Middle frontal gyrus (tissue), 1 donor: ENCODE measurements around the gene CD274.
A peak's percentile ranks its signal among the peaks of the same experiment; 100 is the strongest.
"Not testable (repeated sequence)": the region's sequence is repeated elsewhere in the genome, so short reads cannot be mapped to it uniquely, and the experiment has no call there.

ENCODE experiments used
- DNase-seq: peaks from one replicate; pipeline ENCODE4 v3.0.0-alpha.2; 2015; ENCODE audit warnings: low spot score; ENCODE audit errors: extremely low spot score

The CD274 gene

DNA sequence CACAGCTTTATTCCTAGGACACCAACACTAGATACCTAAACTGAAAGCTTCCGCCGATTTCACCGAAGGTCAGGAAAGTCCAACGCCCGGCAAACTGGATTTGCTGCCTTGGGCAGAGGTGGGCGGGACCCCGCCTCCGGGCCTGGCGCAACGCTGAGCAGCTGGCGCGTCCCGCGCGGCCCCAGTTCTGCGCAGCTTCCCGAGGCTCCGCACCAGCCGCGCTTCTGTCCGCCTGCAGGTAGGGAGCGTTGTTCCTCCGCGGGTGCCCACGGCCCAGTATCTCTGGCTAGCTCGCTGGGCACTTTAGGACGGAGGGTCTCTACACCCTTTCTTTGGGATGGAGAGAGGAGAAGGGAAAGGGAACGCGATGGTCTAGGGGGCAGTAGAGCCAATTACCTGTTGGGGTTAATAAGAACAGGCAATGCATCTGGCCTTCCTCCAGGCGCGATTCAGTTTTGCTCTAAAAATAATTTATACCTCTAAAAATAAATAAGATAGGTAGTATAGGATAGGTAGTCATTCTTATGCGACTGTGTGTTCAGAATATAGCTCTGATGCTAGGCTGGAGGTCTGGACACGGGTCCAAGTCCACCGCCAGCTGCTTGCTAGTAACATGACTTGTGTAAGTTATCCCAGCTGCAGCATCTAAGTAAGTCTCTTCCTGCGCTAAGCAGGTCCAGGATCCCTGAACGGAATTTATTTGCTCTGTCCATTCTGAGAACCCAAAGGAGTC, at the start of gene CD274:
Gene CD274, plus strand, starts transcription at position 184 of the 733 bp plus-strand sequence. CDS start 5,572 bp downstream, outside the sequence.
- DNase-seq: peak; percentile 54

DNA sequence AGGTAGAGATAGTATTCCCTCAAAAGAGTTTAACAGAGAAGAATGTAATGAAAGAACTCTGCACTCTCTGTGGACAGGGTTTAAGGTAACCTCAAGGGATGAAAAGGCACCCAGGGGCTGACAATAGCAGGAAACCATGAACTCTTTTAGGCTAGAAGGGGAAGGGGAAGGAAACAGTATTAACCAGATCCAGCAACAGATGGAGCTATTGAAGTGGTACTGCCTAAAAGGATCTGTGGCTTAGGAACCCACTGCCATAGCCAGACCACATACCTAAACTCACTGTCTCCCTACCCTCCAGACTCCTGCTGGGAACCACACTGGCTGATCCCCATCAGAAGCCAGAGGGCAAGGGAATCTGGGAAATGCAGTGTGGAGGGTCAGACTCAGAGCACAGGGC, 48.1 kb upstream of the CD274 start:
- DNase-seq: no peak

- no peak for DNase-seq
These were observed 41.7 kb upstream of the CD274 start for GRCh38 chr9:5408596-5408995.

DNA sequence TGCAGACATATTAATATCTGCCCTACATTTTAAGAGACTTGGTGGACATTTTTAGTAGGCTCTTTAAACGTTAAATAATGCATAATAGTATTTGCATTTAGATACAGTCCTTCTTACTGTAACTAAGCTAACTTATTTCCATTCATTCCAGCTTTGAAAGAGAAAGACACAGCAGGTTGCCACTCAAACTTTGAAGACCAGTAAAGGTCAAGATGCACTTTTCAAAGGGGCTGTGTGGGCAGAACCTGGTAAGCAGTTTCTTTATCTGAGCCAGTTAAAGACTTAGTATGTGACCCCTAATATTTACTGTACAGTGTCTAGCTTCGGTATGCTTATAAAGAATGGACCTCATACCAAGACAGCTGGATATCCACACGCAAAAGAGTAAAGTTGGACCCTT, 33.4 kb upstream of the CD274 start:
- no peak for DNase-seq

- no peak for DNase-seq
These were observed 31.9 kb upstream of the CD274 start for GRCh38 chr9:5418481-5418880.

GRCh38 chr9:5419987-5420386, 30.4 kb upstream of the CD274 start:
- no peak for DNase-seq

DNA sequence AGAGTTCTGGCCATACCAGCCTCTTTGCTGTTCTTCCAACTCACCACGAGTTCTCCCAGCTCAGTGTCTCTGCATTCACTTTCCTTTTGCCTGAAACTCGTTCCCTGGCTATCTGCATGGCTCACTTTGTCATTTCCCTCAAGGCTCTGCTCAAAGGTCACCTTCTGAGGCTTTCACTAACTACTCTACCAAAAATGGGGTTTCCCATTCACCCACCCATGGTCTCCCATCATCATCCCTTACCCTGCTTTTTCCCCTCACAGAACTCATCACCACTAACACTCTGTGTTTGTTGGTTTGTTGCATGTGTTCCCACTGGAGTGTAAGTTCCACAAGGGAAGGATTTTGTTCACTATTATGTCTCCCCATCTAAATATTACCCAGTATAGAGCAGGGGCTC, 29.2 kb upstream of the CD274 start:
- no peak for DNase-seq

DNA sequence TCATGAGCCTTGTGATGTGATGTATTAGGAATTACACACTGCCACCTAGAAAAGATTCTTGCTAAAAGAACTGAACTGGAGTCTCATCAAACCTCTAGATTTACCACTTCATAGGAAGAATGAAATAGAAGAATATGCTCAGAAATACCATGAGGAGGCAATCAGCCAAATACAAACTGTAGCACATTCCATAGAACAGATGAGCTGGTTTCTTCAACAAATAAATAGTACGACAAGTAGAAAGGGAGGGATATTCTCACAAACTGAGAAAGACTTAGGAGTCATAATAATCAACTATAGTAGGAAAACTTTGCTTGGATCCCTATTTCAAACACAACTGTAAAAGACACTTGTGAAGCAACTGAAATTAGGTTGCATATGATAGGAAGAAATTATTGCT, 28.1 kb upstream of the CD274 start:
- no peak for DNase-seq

- no peak for DNase-seq
These were observed 25.2 kb upstream of the CD274 start for GRCh38 chr9:5425006-5425628.

DNA sequence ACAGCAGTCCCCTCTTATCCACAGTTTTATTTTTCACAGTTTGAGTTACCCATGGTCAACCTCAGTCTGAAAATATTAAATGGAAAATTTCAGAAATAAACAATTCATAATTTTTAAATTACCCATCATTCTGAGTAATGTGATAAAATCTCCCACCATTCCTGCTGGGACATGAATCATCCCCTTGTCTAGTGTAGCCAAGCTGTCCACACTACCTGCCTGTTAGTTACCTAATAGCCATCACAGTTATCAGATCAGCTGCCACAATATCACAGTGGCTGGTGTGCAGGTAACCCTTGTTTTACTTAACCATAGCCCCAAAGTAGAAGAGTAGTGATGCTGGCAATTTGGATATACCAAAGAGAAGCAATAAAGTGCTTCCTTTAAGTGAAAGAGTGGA, 23.3 kb upstream of the CD274 start:
- DNase-seq: no peak

GRCh38 chr9:5428172-5428571, 22.2 kb upstream of the CD274 start:
- DNase-seq: no peak

GRCh38 chr9:5428794-5429528, 21.4 kb upstream of the CD274 start:
- DNase-seq: no peak

- no peak for DNase-seq
These were observed 20.3 kb upstream of the CD274 start for GRCh38 chr9:5429873-5430564.

- DNase-seq: no peak
These were observed 19.4 kb upstream of the CD274 start for GRCh38 chr9:5430912-5431311.

- DNase-seq: not testable (repeated sequence)
These were observed 17.5 kb upstream of the CD274 start for GRCh38 chr9:5432890-5433289.

GRCh38 chr9:5433328-5433727, 17.0 kb upstream of the CD274 start:
- not testable (repeated sequence) for DNase-seq

DNA sequence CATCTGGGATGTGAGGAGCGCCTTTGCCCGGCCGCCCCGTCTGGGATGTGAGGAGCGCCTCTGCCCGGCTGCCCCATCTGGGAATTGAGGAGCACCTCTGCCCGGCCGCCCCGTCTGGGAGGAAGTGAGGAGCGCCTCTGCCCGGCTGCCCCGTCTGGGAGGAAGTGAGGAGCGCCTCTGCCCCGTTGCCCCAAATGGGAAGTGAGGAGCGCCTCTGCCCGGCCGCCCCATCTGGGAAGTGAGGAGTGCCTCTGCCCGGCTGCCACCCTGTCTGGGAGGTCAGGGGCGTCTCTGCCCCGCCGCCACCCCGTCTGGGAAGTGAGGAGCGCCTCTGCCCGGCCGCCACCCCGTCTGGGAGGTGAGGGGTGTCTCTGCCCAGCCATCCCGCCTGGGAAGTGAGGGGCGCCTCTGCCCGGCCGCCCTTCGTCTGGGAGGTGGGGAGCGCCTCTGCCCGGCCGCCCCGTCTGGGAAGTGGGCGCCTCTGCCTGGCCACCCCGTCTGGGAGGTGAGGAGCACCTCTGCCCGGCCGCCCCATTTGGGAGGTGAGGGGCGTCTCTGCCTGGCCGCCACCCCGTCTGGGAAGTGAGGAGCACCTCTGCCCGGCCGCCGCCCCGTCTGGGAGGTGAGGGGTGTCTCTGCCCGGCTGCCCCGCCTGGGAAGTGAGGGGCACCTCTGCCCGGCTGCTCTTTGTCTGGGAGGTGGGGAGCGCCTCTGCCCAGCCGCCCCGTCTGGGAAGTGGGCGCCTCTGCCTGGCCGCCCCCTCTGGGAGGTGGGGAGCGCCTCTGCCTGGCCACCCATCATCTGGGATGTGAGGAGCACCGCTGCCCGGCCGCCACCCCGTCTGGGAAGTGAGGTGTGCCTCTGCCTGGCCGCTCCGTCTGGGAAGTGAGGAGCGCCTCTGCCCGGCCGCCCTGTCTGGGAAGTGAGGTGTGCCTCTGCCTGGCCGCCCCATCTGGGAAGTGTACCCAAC, 16.2 kb upstream of the CD274 start:
- DNase-seq: not testable (repeated sequence)

DNA sequence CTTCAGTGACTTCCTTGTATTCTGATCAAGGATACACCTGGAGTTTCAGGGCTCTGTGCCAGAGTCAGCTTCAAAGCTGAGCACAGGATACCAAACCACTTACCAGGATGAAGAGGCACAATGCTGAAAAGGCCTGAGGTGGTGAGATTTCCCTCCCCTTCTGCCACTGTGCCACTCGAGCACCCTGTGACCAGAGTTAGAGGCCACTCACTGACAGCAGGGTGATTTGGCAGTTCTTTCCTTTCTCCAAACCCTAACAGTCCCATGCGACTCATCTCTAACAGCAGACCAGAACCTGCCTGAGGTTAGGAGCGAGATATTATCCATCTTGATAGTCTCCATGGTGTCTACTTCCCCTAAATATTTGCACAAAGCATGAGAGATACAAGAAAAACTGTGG, 14.4 kb upstream of the CD274 start:
- DNase-seq: no peak

DNA sequence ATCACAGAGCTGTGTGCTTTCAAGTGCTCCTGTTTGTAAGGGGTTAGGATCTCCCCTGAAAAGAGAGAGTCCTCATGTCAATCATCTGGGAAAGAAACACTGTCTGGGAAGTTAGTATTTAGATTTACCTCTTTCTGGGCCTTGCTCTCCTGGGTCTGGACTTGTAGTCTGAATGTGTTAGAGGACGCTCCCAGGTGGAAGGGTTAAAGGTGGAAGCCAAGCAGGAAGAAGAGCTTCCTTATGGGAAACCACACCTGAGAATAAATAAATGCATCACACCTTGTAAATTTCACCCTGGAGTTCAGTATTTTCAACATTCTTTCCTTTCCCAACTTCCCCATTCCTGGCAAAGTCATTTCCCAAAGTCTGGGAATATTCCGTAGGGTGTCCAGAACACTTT, 13.9 kb upstream of the CD274 start:
- no peak for DNase-seq
